Measurements from ENCODE around the gene CYB5B. TPM values are rescaled to one million over a fixed set of nuclear protein-coding genes. Genes with fewer than 3 reads are reported as not detected.

CYB5B gene
- total RNA-seq, 1 donor from 2014 or later, result 124 TPM

- no peaks in the 10 kb centered on the region for H3K9me3 Mint-ChIP-seq (ENCODE audit: unreplicated experiment)
- H3K36me3 Mint-ChIP-seq (ENCODE audit: unreplicated experiment), result no peaks in the 10 kb centered on the region
- H3K27me3 Mint-ChIP-seq (ENCODE audit: unreplicated experiment), result no peaks in the 10 kb centered on the region
Measured at GRCh38 chr16:69413045-69413664, 11.3 kb upstream of the CYB5B start.

GRCh38 chr16:69417520-69418199 lies 6.8 kb upstream of the CYB5B start:
- DNase-seq, result no peak
- no peaks in the 10 kb centered on the region for H3K27me3 Mint-ChIP-seq (ENCODE audit: unreplicated experiment)

More at GRCh38 chr16:69413045-69413664, 11.3 kb upstream of the CYB5B start:
- Mint-ChIP-seq H3K27ac (ENCODE audit: unreplicated experiment) (no peak overlapping the region), H3K4me3 (ENCODE audit: unreplicated experiment) (no peak overlapping the region), H3K4me1 (ENCODE audit: low read depth, unreplicated experiment) (no peaks in the 10 kb centered on the region)
- DNase-seq, result no peak
- no peak for TF ChIP-seq CTCF (IDR thresholded peaks at IDR 0.05; ENCODE audit: partially characterized antibody, unreplicated experiment)

GRCh38 chr16:69419956-69420355 lies 4.5 kb upstream of the CYB5B start:
- H3K36me3 Mint-ChIP-seq (ENCODE audit: unreplicated experiment), result peaks cover 5% of the 10 kb centered on the region
- no peak overlapping the region for H3K27ac Mint-ChIP-seq (ENCODE audit: unreplicated experiment)
- H3K4me3 Mint-ChIP-seq (ENCODE audit: unreplicated experiment), result no peak overlapping the region
- peaks cover 7% of the 10 kb centered on the region for H3K27me3 Mint-ChIP-seq (ENCODE audit: unreplicated experiment)
- DNase-seq, result no peak
- H3K9me3 Mint-ChIP-seq (ENCODE audit: unreplicated experiment), result peaks cover 11% of the 10 kb centered on the region
- no peaks in the 10 kb centered on the region for H3K4me1 Mint-ChIP-seq (ENCODE audit: low read depth, unreplicated experiment)
- TF ChIP-seq CTCF (IDR thresholded peaks at IDR 0.05; ENCODE audit: partially characterized antibody, unreplicated experiment), result no peak

More at GRCh38 chr16:69417520-69418199, 6.8 kb upstream of the CYB5B start:
- TF ChIP-seq CTCF (IDR thresholded peaks at IDR 0.05; ENCODE audit: partially characterized antibody, unreplicated experiment), result no peak
- Mint-ChIP-seq H3K27ac (ENCODE audit: unreplicated experiment) (no peak overlapping the region), H3K4me3 (ENCODE audit: unreplicated experiment) (no peak overlapping the region), H3K4me1 (ENCODE audit: low read depth, unreplicated experiment) (no peaks in the 10 kb centered on the region), H3K9me3 (ENCODE audit: unreplicated experiment) (peaks cover under 1% of the 10 kb centered on the region), H3K36me3 (ENCODE audit: unreplicated experiment) (no peaks in the 10 kb centered on the region)

GRCh38 chr16:69423189-69423588 lies 1.2 kb upstream of the CYB5B start:
- Mint-ChIP-seq H3K36me3 (ENCODE audit: unreplicated experiment) (peaks cover 8% of the 10 kb centered on the region), H3K27ac (ENCODE audit: unreplicated experiment) (peak overlapping the region; percentile 21), H3K4me3 (ENCODE audit: unreplicated experiment) (peak overlapping the region; percentile 55), H3K9me3 (ENCODE audit: unreplicated experiment) (peaks cover 11% of the 10 kb centered on the region), H3K4me1 (ENCODE audit: low read depth, unreplicated experiment) (peaks cover 2% of the 10 kb centered on the region), H3K27me3 (ENCODE audit: unreplicated experiment) (peaks cover 7% of the 10 kb centered on the region)
- DNase-seq, result no peak
- TF ChIP-seq CTCF (IDR thresholded peaks at IDR 0.05; ENCODE audit: partially characterized antibody, unreplicated experiment), result no peak

Data from glutamatergic neuron (in vitro differentiated cells).